ENCODE data around the gene ZNF117. TPM values are rescaled to one million over a fixed set of nuclear protein-coding genes. Genes with fewer than 3 reads are reported as not detected.
"Not testable (repeated sequence)": the region's sequence is repeated elsewhere in the genome, so short reads cannot be mapped to it uniquely, and the experiment has no call there.

ZNF117 gene
- total RNA-seq, 4 donors from 2014 or later = 3.9 to 12.0 (median 7.2) TPM

- intact Hi-C loops (cut with DNase I; ENCODE audit: low total_unique reads) = no loop called here
- TF ChIP-seq POLR2A (IDR thresholded peaks at IDR 0.05) (no peak), CTCF (IDR thresholded peaks at IDR 0.05) (no peak)
- H3K4me3 ChIP-seq (ENCODE audit: low read depth, poor library complexity, severe bottlenecking) = no peak overlapping the region
- 85 to 92% methylated on average over 7 of the region's 7 CpGs for WGBS, 2 donors
- no peak for DNase-seq (ENCODE audit: low spot score in 2 of 2)
These were observed 620 bp downstream of the ZNF117 start for GRCh38 chr7:64990216-64990615.

- DNase-seq (ENCODE audit: low spot score in 2 of 2) = no peak
- WGBS, 2 donors = 96 to 97% methylated on average over 5 of the region's 5 CpGs
- intact Hi-C loops (cut with DNase I; ENCODE audit: low total_unique reads) = no loop called here
- TF ChIP-seq CTCF (IDR thresholded peaks at IDR 0.05) = no peak
- no peak for TF ChIP-seq POLR2A (IDR thresholded peaks at IDR 0.05)
- no peak overlapping the region for H3K4me3 ChIP-seq (ENCODE audit: low read depth, poor library complexity, severe bottlenecking)
These were observed 12.2 kb downstream of the ZNF117 start for GRCh38 chr7:64978497-64979203.

GRCh38 chr7:64965594-64965993 lies 25.2 kb downstream of the ZNF117 start:
- intact Hi-C loops (cut with DNase I; ENCODE audit: low total_unique reads) = no loop called here
- TF ChIP-seq POLR2A (IDR thresholded peaks at IDR 0.05) = no peak
- TF ChIP-seq CTCF (IDR thresholded peaks at IDR 0.05) = no peak
- no peak for DNase-seq (ENCODE audit: low spot score in 2 of 2)

GRCh38 chr7:64959072-64959747 lies 31.6 kb downstream of the ZNF117 start:
- DNase-seq (ENCODE audit: low spot score in 2 of 2) = no peak
- intact Hi-C loops (cut with DNase I; ENCODE audit: low total_unique reads) = no loop called here
- 85 to 87% methylated on average over 3 of the region's 3 CpGs for WGBS, 2 donors
- no peak for TF ChIP-seq CTCF (IDR thresholded peaks at IDR 0.05)
- no peak for TF ChIP-seq POLR2A (IDR thresholded peaks at IDR 0.05)
- H3K4me3 ChIP-seq (ENCODE audit: low read depth, poor library complexity, severe bottlenecking) = no peak overlapping the region

More at GRCh38 chr7:64965594-64965993, 25.2 kb downstream of the ZNF117 start:
- no peak overlapping the region for H3K4me3 ChIP-seq (ENCODE audit: low read depth, poor library complexity, severe bottlenecking)

- DNase-seq (ENCODE audit: low spot score in 2 of 2) = no peak
- intact Hi-C loops (cut with DNase I; ENCODE audit: low total_unique reads) = no loop called here
- TF ChIP-seq CTCF (IDR thresholded peaks at IDR 0.05) (no peak), POLR2A (IDR thresholded peaks at IDR 0.05) (no peak)
- 14 to 33% methylated on average over 1 of the region's 1 CpG for WGBS, 2 donors
- H3K4me3 ChIP-seq (ENCODE audit: low read depth, poor library complexity, severe bottlenecking) = no peak overlapping the region
These were observed 39.5 kb downstream of the ZNF117 start for GRCh38 chr7:64951250-64951848.

GRCh38 chr7:64950673-64951072 lies 40.2 kb downstream of the ZNF117 start:
- intact Hi-C loops (cut with DNase I; ENCODE audit: low total_unique reads); DNase-seq (ENCODE audit: low spot score in 2 of 2); H3K4me3 ChIP-seq (ENCODE audit: low read depth, poor library complexity, severe bottlenecking): not testable (repeated sequence)
- WGBS, 2 donors = 10 to 38% methylated on average over 9 of the region's 9 CpGs

- intact Hi-C loops (cut with DNase I; ENCODE audit: low total_unique reads); DNase-seq (ENCODE audit: low spot score in 2 of 2); H3K4me3 ChIP-seq (ENCODE audit: low read depth, poor library complexity, severe bottlenecking): not testable (repeated sequence)
- 63 to 69% methylated on average over 1 of the region's 1 CpG for WGBS, 2 donors
These were observed 42.1 kb downstream of the ZNF117 start for GRCh38 chr7:64948774-64949173.

All from lower leg skin (tissue), 4 donors.